GM18870 (cell line): ENCODE measurements around the gene FAM72D.
"Not testable (repeated sequence)": the region's sequence is repeated elsewhere in the genome, so short reads cannot be mapped to it uniquely, and the experiment has no call there.

Experiments used
- ATAC-seq: cut with Tn5 transposase; IDR thresholded peaks from one replicate; pipeline ENCODE4 v1.9.1; 2021; ENCODE audit warnings: moderate library complexity; ENCODE audit not compliant: unreplicated experiment

FAM72D gene

GRCh38 chr1:145082483-145083255, 13.1 kb upstream of the FAM72D start:
- not testable (repeated sequence) for ATAC-seq

- not testable (repeated sequence) for ATAC-seq
Measured at GRCh38 chr1:145093517-145094149, 2.1 kb upstream of the FAM72D start.

- peak; percentile 0 for ATAC-seq
Measured at GRCh38 chr1:145094655-145095211, 1.0 kb upstream of the FAM72D start.

- ATAC-seq = not testable (repeated sequence)
Measured at GRCh38 chr1:145101725-145102124, 6.0 kb downstream of the FAM72D start.

GRCh38 chr1:145103294-145103693, 7.5 kb downstream of the FAM72D start:
- not testable (repeated sequence) for ATAC-seq

- not testable (repeated sequence) for ATAC-seq
Measured at GRCh38 chr1:145111674-145112073, 15.9 kb downstream of the FAM72D start.

- not testable (repeated sequence) for ATAC-seq
Measured at GRCh38 chr1:145112703-145113102, 16.9 kb downstream of the FAM72D start.

- ATAC-seq = not testable (repeated sequence)
Measured at GRCh38 chr1:145114560-145115057, 18.8 kb downstream of the FAM72D start.

GRCh38 chr1:145115587-145116493, 20.1 kb downstream of the FAM72D start:
- ATAC-seq = not testable (repeated sequence)

- not testable (repeated sequence) for ATAC-seq
Measured at GRCh38 chr1:145119842-145120241, 24.1 kb downstream of the FAM72D start.

GRCh38 chr1:145122344-145123061, 26.7 kb downstream of the FAM72D start:
- ATAC-seq = not testable (repeated sequence)

- not testable (repeated sequence) for ATAC-seq
Measured at GRCh38 chr1:145123062-145123395, 27.3 kb downstream of the FAM72D start.

GRCh38 chr1:145123992-145124641, 28.3 kb downstream of the FAM72D start:
- not testable (repeated sequence) for ATAC-seq

- ATAC-seq = not testable (repeated sequence)
Measured at GRCh38 chr1:145125112-145125511, 29.3 kb downstream of the FAM72D start.

- not testable (repeated sequence) for ATAC-seq
Measured at GRCh38 chr1:145127144-145127543, 31.4 kb downstream of the FAM72D start.

GRCh38 chr1:145128697-145129469, 33.1 kb downstream of the FAM72D start:
- ATAC-seq = not testable (repeated sequence)

- ATAC-seq = not testable (repeated sequence)
Measured at GRCh38 chr1:145134476-145134875, 38.7 kb downstream of the FAM72D start.

GRCh38 chr1:145140549-145140948, 44.8 kb downstream of the FAM72D start:
- ATAC-seq = not testable (repeated sequence)
